HEK293 (cell line): Measurements from ENCODE around the gene FOXK2.

ENCODE experiments used
- GFI1B ChIP-seq: fragments of 450-650 bp; formaldehyde crosslinking; IDR thresholded peaks from 2 replicates; pipeline ENCODE4 v1.5.1; 2016; ENCODE audit warnings: missing biosample characterization, missing genetic modification characterization
- GLI2 ChIP-seq: fragments of 450-650 bp; formaldehyde crosslinking; IDR thresholded peaks from 2 replicates; pipeline ENCODE4; 2017; ENCODE audit warnings: missing biosample characterization, missing genetic modification characterization, low read depth, borderline replicate concordance
- IKZF3 ChIP-seq: fragments of 450-650 bp; IDR thresholded peaks from 2 replicates; pipeline ENCODE4 v1.5.0; 2018; ENCODE audit warnings: missing biosample characterization, mild to moderate bottlenecking, missing genetic modification characterization, moderate library complexity
- KLF17 ChIP-seq: fragments of 450-650 bp; formaldehyde crosslinking; IDR thresholded peaks from 2 replicates; pipeline ENCODE4 v1.5.1; 2016; ENCODE audit warnings: missing biosample characterization, missing genetic modification characterization
- KLF9 ChIP-seq: fragments of 450-650 bp; formaldehyde crosslinking; IDR thresholded peaks from 2 replicates; pipeline ENCODE4 v1.5.1; 2016; ENCODE audit warnings: missing biosample characterization, missing genetic modification characterization, low read depth
- SCRT2 ChIP-seq: fragments of 450-650 bp; formaldehyde crosslinking; IDR thresholded peaks from 2 replicates; pipeline ENCODE4 v1.5.1; 2016; ENCODE audit warnings: missing biosample characterization, missing genetic modification characterization
- SETDB1 ChIP-seq: IDR thresholded peaks from one replicate; pipeline ENCODE4 v1.6.1; 2017; ENCODE audit warnings: mild to moderate bottlenecking, low read length, moderate library complexity, mixed read lengths; ENCODE audit not compliant: insufficient read length
- SP2 ChIP-seq: fragments of 450-650 bp; formaldehyde crosslinking; IDR thresholded peaks from 2 replicates; pipeline ENCODE4 v1.5.1; 2016; ENCODE audit warnings: missing biosample characterization, missing genetic modification characterization
- TCF7L2 ChIP-seq: IDR thresholded peaks from 2 replicates; pipeline ENCODE4 v1.6.1; 2011; ENCODE audit warnings: low read depth, mild to moderate bottlenecking, inconsistent platforms, low read length, moderate library complexity, borderline replicate concordance
- TRIM28 ChIP-seq: IDR thresholded peaks from 2 replicates; pipeline ENCODE4 v1.6.1; 2011; ENCODE audit warnings: low read length, control low read depth, borderline replicate concordance
- ZBTB1 ChIP-seq: fragments of 450-650 bp; formaldehyde crosslinking; IDR thresholded peaks from 2 replicates; pipeline ENCODE4 v1.5.1; 2016; ENCODE audit warnings: missing biosample characterization, missing genetic modification characterization
- ZBTB11 ChIP-seq: fragments of 450-650 bp; formaldehyde crosslinking; conservative IDR thresholded peaks from 2 replicates; pipeline ENCODE4 v1.5.1; 2016; ENCODE audit warnings: low read depth, missing biosample characterization, missing genetic modification characterization
- ZBTB48 ChIP-seq: fragments of 450-650 bp; formaldehyde crosslinking; IDR thresholded peaks from 2 replicates; pipeline ENCODE4 v1.5.1; 2016; ENCODE audit warnings: missing biosample characterization, missing genetic modification characterization
- ZBTB8A ChIP-seq: fragments of 450-650 bp; formaldehyde crosslinking; IDR thresholded peaks from 2 replicates; pipeline ENCODE4 v1.5.1; 2016; ENCODE audit warnings: missing biosample characterization, missing genetic modification characterization
- ZNF112 ChIP-seq: fragments of 450-650 bp; formaldehyde crosslinking; IDR thresholded peaks from 2 replicates; pipeline ENCODE4 v1.5.0; 2017; ENCODE audit warnings: missing biosample characterization, missing genetic modification characterization
- ZNF114 ChIP-seq: fragments of 450-650 bp; formaldehyde crosslinking; IDR thresholded peaks from 2 replicates; pipeline ENCODE4 v1.5.0; 2017; ENCODE audit warnings: missing biosample characterization, missing genetic modification characterization
- ZNF169 ChIP-seq: fragments of 450-650 bp; formaldehyde crosslinking; IDR thresholded peaks from 2 replicates; pipeline ENCODE4 v1.5.1; 2016; ENCODE audit warnings: missing biosample characterization, missing genetic modification characterization
- ZNF184 ChIP-seq: fragments of 450-650 bp; IDR thresholded peaks from 2 replicates; pipeline ENCODE4 v1.5.1; 2018; ENCODE audit warnings: missing biosample characterization, mild to moderate bottlenecking, missing genetic modification characterization
- ZNF2 ChIP-seq: fragments of 450-650 bp; formaldehyde crosslinking; IDR thresholded peaks from 2 replicates; pipeline ENCODE4 v1.5.1; 2016; ENCODE audit warnings: missing biosample characterization, missing genetic modification characterization
- ZNF23 ChIP-seq: fragments of 450-650 bp; formaldehyde crosslinking; IDR thresholded peaks from 2 replicates; pipeline ENCODE4 v1.5.1; 2016; ENCODE audit warnings: missing biosample characterization, missing genetic modification characterization, borderline replicate concordance
- ZNF239 ChIP-seq: fragments of 450-650 bp; formaldehyde crosslinking; IDR thresholded peaks from 2 replicates; pipeline ENCODE4 v1.5.1; 2016; ENCODE audit warnings: missing biosample characterization, missing genetic modification characterization
- ZNF24 ChIP-seq: fragments of 450-650 bp; formaldehyde crosslinking; IDR thresholded peaks from 2 replicates; pipeline ENCODE4 v1.5.1; 2016; ENCODE audit warnings: missing biosample characterization, missing genetic modification characterization
- ZNF280D ChIP-seq: fragments of 450-650 bp; formaldehyde crosslinking; IDR thresholded peaks from 2 replicates; pipeline ENCODE4 v1.5.1; 2016; ENCODE audit warnings: missing biosample characterization, missing genetic modification characterization
- ZNF324 ChIP-seq: fragments of 450-650 bp; formaldehyde crosslinking; IDR thresholded peaks from 2 replicates; pipeline ENCODE4 v1.5.1; 2016; ENCODE audit warnings: missing biosample characterization, missing genetic modification characterization
- ZNF350 ChIP-seq: fragments of 450-650 bp; formaldehyde crosslinking; IDR thresholded peaks from 2 replicates; pipeline ENCODE4 v1.5.0; 2017; ENCODE audit warnings: missing biosample characterization, mild to moderate bottlenecking, missing genetic modification characterization
- ZNF366 ChIP-seq: fragments of 450-650 bp; formaldehyde crosslinking; conservative IDR thresholded peaks from 2 replicates; pipeline ENCODE4 v1.5.1; 2016; ENCODE audit warnings: missing biosample characterization, missing genetic modification characterization
- ZNF514 ChIP-seq: fragments of 450-650 bp; formaldehyde crosslinking; IDR thresholded peaks from 2 replicates; pipeline ENCODE4 v1.5.1; 2016; ENCODE audit warnings: missing biosample characterization, missing genetic modification characterization
- ZNF521 ChIP-seq: fragments of 450-650 bp; formaldehyde crosslinking; IDR thresholded peaks from 2 replicates; pipeline ENCODE4 v1.5.1; 2017; ENCODE audit warnings: missing biosample characterization, mild to moderate bottlenecking, missing genetic modification characterization
- ZNF596 ChIP-seq: fragments of 450-650 bp; IDR thresholded peaks from 2 replicates; pipeline ENCODE4 v1.5.0; 2018; ENCODE audit warnings: missing biosample characterization, mild to moderate bottlenecking, missing genetic modification characterization, moderate library complexity
- ZNF621 ChIP-seq: fragments of 450-650 bp; formaldehyde crosslinking; IDR thresholded peaks from 2 replicates; pipeline ENCODE4 v1.5.1; 2017; ENCODE audit warnings: missing biosample characterization, missing genetic modification characterization
- ZNF626 ChIP-seq: fragments of 450-650 bp; sonication (Bioruptor Pico); formaldehyde crosslinking; IDR thresholded peaks from 2 replicates; pipeline ENCODE4 v1.5.1; 2018; ENCODE audit warnings: missing biosample characterization, missing genetic modification characterization, inconsistent platforms
- ZNF670 ChIP-seq: fragments of 450-650 bp; formaldehyde crosslinking; IDR thresholded peaks from 2 replicates; pipeline ENCODE4 v1.5.1; 2016; ENCODE audit warnings: missing biosample characterization, missing genetic modification characterization, low read depth
- ZNF837 ChIP-seq: fragments of 450-650 bp; formaldehyde crosslinking; IDR thresholded peaks from 2 replicates; pipeline ENCODE4 v1.5.1; 2016; ENCODE audit warnings: missing biosample characterization, missing genetic modification characterization
- ZSCAN30 ChIP-seq: fragments of 450-650 bp; IDR thresholded peaks from 2 replicates; pipeline ENCODE4 v1.5.1; 2018; ENCODE audit warnings: missing biosample characterization, mild to moderate bottlenecking, missing genetic modification characterization, moderate library complexity
- ZXDB ChIP-seq: fragments of 450-650 bp; formaldehyde crosslinking; IDR thresholded peaks from 2 replicates; pipeline ENCODE4 v1.5.1; 2016; ENCODE audit warnings: missing biosample characterization, missing genetic modification characterization

The FOXK2 gene

GRCh38 chr17:82494236-82495055 lies 25.1 kb upstream of the FOXK2 start (continued):
- TF ChIP-seq KLF17 (tag by site-specific recombination) (peak; percentile 97), KLF9 (no peak), ZBTB1 (tag by site-specific recombination) (no peak), TRIM28 (peak; percentile 90; the same call in 1 of the 2 replicates), ZNF350 (no peak), IKZF3 (tag by site-specific recombination) (peak; percentile 100), ZNF114 (tag by site-specific recombination) (no peak), ZNF837 (tag by site-specific recombination) (no peak), ZNF514 (tag by site-specific recombination) (no peak), ZNF521 (no peak), ZSCAN30 (peak; percentile 98), ZBTB48 (tag by site-specific recombination) (peak; percentile 98), GLI2 (tag by site-specific recombination) (no peak; the same call in 1 of the 2 replicates), GFI1B (tag by site-specific recombination) (peak; percentile 68; the same call in 1 of the 2 replicates), ZNF280D (tag by site-specific recombination) (no peak), ZNF23 (tag by site-specific recombination) (no peak), ZNF239 (no peak), ZNF621 (tag by site-specific recombination) (no peak), ZNF2 (tag by site-specific recombination) (peak; percentile 98), SP2 (tag by site-specific recombination) (no peak; the same call in none of the 2 replicates), ZNF626 (tag by site-specific recombination) (no peak), ZNF112 (tag by site-specific recombination) (no peak), ZNF366 (tag by site-specific recombination) (peak; percentile 98), ZBTB8A (peak; percentile 99), ZXDB (no peak), ZNF596 (tag by site-specific recombination) (no peak), ZBTB11 (tag by site-specific recombination) (peak; percentile 33; the same call in 1 of the 2 replicates), ZNF324 (tag by site-specific recombination) (peak; percentile 94; the same call in 1 of the 2 replicates), SCRT2 (tag by site-specific recombination) (peak; percentile 90), ZNF184 (peak; percentile 75; the same call in 1 of the 2 replicates), SETDB1 (no peak), ZNF24 (no peak; the same call in 1 of the 2 replicates), ZNF169 (no peak), ZNF670 (tag by site-specific recombination) (no peak), TCF7L2 (no peak)
